ENCODE measurements around the gene PCDHGA4.
A peak's percentile ranks its signal among the peaks of the same experiment; 100 is the strongest.
"Not testable (repeated sequence)": the region's sequence is repeated elsewhere in the genome, so short reads cannot be mapped to it uniquely, and the experiment has no call there.

PCDHGA4 gene

GRCh38 chr5:141354900-141355469 lies at the start of gene PCDHGA4:
PCDHGA4 (plus strand) TSS chr5:141355021; CDS start chr5:141355108, 87 bp downstream.
- no peak for DNase-seq

- no peak for DNase-seq
Observed at GRCh38 chr5:141306630-141307029, 48.2 kb upstream of the PCDHGA4 start.

GRCh38 chr5:141313711-141314110 lies 41.1 kb upstream of the PCDHGA4 start:
- no peak for DNase-seq

GRCh38 chr5:141316963-141317362 lies 37.9 kb upstream of the PCDHGA4 start:
- DNase-seq: not testable (repeated sequence)

GRCh38 chr5:141319202-141319601 lies 35.6 kb upstream of the PCDHGA4 start:
- DNase-seq: no peak

- no peak for DNase-seq
Observed at GRCh38 chr5:141319699-141320098, 35.1 kb upstream of the PCDHGA4 start.

GRCh38 chr5:141320225-141321169 lies 34.3 kb upstream of the PCDHGA4 start, which contains the start of gene TAF7:
TAF7 (minus strand) TSS chr5:141320784; CDS start chr5:141320044, 740 bp downstream.
- peak; percentile 92 for DNase-seq

- DNase-seq: no peak
Observed at GRCh38 chr5:141322261-141322660, 32.6 kb upstream of the PCDHGA4 start.

GRCh38 chr5:141326088-141326854 lies 28.6 kb upstream of the PCDHGA4 start:
- DNase-seq: no peak

GRCh38 chr5:141328231-141328630 lies 26.6 kb upstream of the PCDHGA4 start:
- DNase-seq: no peak

- DNase-seq: no peak
Observed at GRCh38 chr5:141330299-141331080, 24.3 kb upstream of the PCDHGA4 start, which contains the start of gene PCDHGA1. PCDHGA1 (plus strand) TSS chr5:141330514.

GRCh38 chr5:141332571-141332970 lies 22.2 kb upstream of the PCDHGA4 start:
- not testable (repeated sequence) for DNase-seq

GRCh38 chr5:141338538-141339306 lies 16.1 kb upstream of the PCDHGA4 start, which contains the start of gene PCDHGA2:
PCDHGA2 (plus strand) TSS chr5:141338760.
- no peak for DNase-seq

- DNase-seq: not testable (repeated sequence)
Observed at GRCh38 chr5:141340781-141341354, 14.0 kb upstream of the PCDHGA4 start.

- DNase-seq: no peak
Observed at GRCh38 chr5:141342773-141343172, 12.0 kb upstream of the PCDHGA4 start.

- no peak for DNase-seq
Observed at GRCh38 chr5:141343242-141343952, 11.4 kb upstream of the PCDHGA4 start, which contains the start of gene PCDHGA3. PCDHGA3 (plus strand) TSS chr5:141343829; CDS start chr5:141344034, 205 bp downstream.

- DNase-seq: no peak
Observed at GRCh38 chr5:141343953-141344463, 10.8 kb upstream of the PCDHGA4 start.

- no peak for DNase-seq
Observed at GRCh38 chr5:141345327-141345726, 9.5 kb upstream of the PCDHGA4 start.

- not testable (repeated sequence) for DNase-seq
Observed at GRCh38 chr5:141346017-141346416, 8.8 kb upstream of the PCDHGA4 start.

All from NCI-H1048 (cell line).